Lung microvascular endothelial cell (primary cell): ENCODE results near the gene SOBP. TPM values are rescaled to one million over a fixed set of nuclear protein-coding genes. Genes with fewer than 3 reads are reported as not detected.

Source experiments
- DNase-seq, 2 donors: peaks; one replicate each; pipeline versions ENCODE4 v3.0.0 to v3.0.0-alpha.2; 2010; ENCODE audit warnings: low read depth in 2 of 2
- total RNA-seq: library from RNA; depleted of rRNA; stranded (reverse); fragments of >200 nt; gene quantifications from 2 replicates; pipeline ENCODE4 v1.2.1, GENCODE V29; 2014

The SOBP gene
- total RNA-seq, 1 donor from 2014 or later: 0.20 TPM

- DNase-seq: no peak
Observed at GRCh38 chr6:107684996-107685395, 195.1 kb downstream of the SOBP start.

GRCh38 chr6:107689190-107689589, 199.3 kb downstream of the SOBP start:
- no peak for DNase-seq

DNA sequence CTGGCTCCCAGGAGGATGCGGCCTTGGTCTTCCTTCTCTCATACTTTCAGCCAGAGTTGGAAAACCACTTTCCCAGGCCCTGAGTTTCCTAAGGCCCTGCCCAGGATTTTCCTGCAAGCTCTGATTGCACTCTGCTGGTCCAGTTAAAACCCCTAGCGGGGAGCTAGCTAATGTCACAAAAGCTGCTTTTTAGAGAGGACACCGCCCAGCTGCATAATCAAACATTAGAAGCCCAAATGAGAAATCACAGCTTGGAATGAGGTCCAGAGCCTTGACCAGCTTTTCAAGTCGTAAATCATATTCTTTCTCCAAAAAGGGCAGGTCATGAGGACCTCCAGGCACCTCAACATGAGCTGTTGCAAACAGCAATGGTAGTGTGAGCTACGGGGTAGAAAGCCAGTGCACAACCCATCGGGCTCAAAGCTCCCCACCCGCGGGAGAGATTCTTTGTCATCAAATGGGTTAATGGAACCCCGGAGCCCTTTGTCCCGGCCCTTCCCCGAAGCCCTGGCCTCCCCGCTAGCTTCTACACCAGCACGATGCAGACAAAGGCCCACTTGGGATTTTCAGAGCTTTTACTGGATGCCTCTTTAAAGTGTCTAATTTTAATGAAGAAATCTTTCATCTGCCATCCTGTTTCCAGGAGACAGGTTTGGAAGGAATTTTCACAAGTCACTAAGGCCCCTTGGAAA, 200.2 kb downstream of the SOBP start:
- DNase-seq: no peak

DNA sequence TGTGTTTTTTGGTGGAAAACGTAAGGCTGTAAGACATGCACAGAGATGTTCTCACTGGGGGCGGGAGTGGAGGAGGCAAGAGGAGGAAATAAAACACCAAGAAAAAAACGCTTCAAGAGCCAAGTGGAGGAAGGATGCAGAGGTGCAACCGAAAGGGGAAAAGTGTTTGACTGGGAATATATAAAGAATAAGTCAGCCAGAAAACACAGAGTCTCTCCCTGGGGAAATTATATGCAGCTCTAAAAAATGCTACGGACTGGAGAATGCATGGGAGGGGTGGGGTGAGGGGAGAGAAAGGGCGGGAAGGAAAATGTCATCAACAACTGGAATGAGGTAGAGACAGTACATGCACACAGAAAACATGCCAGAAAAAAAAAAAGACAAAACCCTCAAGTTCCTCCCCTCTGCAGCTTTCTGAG, 200.7 kb downstream of the SOBP start:
- no peak for DNase-seq

- no peak for DNase-seq
Observed at GRCh38 chr6:107691062-107691751, 201.3 kb downstream of the SOBP start.

DNA sequence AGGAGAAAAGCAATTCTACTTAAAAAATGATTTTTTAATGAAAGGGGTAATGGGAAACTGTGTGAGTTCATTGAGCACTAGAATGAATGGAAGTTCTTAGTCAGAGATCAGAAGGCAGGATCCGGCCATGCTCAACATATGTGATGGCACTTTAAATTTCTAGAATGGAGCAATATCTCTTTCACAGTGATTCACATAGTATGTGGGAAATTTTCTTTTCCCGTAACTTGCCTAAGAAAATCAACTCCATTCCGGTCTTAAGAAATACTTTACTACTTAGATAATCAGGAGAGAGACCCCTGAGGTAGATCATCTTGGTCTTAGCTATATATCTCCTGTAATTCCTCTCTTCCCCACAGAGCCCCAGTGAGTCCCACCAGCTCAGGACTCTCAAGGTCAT, 202.4 kb downstream of the SOBP start:
- no peak for DNase-seq

DNA sequence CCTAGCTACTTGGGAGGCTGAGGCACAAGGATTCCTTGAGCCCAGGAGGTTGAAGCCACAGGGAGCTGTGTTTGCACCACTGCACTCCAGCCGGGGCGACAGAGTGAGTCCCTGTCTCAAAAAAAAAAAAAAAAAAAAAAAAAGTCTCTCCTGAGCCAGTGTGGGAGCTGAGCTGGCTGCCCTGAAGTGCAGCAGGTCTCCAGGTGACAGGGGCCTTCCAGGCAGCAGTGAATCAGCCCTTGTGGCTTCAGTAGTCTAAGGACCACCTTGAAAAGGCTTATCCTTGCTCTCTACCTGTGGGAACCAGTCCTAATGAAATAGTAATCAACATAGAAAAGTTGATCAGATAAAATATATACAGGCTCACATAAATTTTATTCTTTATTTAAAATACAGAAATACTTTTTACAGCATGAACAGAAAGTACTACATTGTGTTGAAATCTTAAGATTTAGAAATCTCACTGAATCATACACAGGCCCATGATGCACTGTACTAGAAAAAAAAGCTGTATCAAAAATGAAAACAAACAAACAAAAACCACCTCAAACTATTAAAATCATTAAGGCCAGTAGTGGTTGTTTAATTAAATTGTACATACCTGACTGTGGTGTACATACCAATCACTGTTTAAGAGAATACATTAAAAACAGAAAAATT, 205.3 kb downstream of the SOBP start:
- DNase-seq: no peak

- DNase-seq: no peak
Observed at GRCh38 chr6:107697682-107698081, 207.8 kb downstream of the SOBP start.

- peak in 1 of 2 donors; percentile 8 for DNase-seq
Observed at GRCh38 chr6:107698146-107698545, 208.2 kb downstream of the SOBP start.

DNA sequence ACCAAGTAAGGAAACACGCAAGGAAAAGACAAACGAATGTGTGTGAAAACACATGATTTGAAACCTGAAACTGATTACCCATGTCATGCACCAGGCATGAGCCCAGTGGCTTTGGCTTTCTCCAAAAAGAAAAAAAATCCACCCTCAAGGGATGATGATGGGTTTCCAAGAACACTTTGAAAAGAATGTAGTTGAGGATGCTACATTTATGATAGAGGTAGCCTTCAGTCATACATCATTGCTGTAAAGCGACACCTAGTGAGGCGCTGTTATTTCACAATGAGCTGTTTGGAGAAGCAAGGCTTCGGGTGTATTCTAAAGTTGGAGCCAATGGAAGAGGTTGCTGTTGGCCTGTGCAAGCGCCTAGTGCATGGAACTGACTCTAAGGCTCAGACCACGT, 209.3 kb downstream of the SOBP start:
- no peak for DNase-seq

DNA sequence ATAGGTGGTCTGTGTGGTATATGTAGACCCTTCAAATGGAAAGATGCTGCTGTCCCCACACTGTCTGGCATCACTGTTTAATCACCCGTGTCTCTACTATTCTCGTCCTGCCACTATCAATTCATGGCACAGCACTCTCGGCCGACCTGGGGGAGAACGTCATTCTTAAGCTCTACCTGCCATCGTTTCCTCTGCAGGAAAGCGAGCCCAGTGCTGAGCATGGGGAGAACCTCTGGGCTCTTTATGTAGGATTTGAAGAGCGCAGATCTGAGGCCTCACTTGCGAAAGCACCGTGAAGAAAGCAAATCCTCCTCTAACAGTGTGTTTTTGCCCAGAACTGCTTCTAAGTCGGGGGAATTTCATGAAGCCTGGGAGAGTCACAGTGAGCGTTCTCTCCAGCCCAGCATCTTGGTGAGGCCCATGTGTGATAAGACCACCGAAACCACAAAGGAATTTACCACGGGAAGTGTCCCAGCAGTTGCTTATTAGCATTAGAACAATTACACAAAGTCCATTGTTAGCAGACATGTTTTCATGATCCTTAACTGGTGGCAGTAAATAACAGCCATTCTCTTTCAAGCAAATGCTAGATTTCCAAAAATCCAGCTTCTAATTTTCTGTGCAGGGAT, 209.9 kb downstream of the SOBP start:
- DNase-seq: no peak

DNA sequence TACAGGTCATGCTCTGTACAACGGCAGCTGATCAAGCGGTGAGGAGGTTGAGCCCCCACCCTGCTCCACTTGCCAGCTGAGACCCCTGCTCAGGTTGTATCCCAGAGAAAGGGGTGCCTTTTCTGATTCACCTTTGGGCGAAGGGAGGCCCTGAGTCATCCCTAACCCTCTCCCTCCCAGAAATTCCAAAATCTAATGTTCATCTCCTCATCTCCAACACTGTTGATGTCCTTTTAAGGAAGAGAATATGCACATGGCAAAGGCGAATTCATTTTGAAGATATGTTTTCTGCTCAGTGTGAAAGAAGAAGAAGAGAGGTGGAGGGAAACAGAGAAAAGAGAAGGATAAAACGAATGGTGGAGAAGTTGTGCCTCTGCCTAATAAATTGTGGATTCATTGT, 213.7 kb downstream of the SOBP start:
- DNase-seq: no peak

DNA sequence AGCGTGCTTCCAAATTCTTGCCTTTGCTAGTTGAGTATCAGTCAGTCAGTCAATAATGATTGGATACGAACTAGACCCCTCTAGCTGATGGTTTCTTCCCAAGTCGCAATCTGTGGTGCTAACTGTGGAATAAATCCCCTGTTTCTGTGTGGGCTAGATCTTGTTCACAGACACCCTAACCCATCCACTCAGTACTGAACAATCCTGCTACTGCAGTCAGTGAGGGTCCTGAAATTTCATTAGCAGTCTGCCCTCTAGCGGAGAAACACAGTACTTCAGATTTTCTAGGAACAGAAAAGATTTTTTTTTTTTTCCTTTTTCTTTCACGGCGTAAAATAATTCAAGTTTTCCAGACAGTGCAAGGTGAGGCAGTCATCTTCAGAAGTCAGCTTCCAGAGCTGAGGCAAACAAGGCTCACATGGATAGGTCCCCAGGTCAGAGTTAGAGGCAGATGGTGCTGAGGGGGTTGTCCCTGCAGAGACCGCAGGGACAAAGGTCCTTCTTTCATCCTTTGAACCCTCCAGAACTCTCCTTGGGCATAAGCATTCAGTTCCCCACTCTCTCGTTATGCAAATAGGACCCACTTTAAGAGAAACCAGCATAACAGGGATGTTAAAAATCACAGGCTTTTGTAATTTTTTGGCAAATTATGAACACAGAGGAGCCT, 214.6 kb downstream of the SOBP start:
- DNase-seq: peak; percentile 53 to 69

DNA sequence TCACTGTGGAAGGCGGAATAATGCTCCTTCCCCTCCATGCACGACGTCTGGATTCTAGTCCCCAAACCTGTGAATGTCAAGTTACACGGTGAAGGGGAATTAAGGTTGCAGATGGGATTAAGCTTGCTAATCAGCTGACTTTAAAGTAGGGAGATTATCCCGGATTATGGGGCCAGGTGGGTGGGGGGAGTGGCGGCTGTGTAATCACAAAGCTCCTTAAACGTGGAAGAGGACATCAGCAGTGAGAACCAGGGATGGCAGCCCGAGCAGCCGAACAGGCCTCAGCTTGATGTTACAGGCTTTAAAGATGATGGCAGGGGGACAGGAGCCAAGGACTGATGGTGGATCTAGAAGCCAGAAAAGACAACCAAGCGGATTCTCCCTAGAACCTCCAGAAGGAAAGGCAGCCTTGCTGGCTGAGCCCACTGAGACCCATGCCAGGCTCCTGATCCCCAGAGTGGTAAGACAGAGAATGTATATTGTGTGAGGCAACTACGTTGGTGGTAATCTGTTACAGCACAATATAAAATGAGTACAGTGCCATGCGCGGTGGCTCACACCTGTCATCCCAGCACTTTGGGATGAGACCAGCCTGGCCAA, 216.7 kb downstream of the SOBP start:
- no peak for DNase-seq

- no peak for DNase-seq
Observed at GRCh38 chr6:107707346-107708275, 217.7 kb downstream of the SOBP start.

DNA sequence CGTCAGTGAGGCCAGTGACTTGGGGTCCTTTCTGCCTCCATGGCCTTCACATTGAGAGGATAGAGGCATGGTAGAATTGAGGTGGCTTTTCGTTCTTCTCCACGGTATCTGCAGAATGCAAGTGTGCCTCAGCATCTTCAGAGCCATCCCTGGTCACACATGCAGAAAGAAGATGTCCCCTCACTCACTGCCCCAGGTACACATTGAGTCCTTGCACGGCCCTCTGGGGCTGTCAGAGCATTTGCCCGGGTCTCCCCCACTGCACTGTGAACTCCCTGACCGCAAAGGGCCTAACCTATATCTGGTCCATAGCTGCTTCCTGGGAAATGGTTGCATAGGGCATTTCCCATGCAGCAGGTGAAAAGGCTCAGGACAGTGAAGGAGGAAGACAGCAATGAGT, 218.5 kb downstream of the SOBP start:
- no peak for DNase-seq

GRCh38 chr6:107709341-107709740, 219.4 kb downstream of the SOBP start:
- no peak for DNase-seq
